HL-60 (cell line): ENCODE data around the gene MINPP1.

Source experiments
- DNase-seq, 2 experiments: peaks; one replicate each; pipeline ENCODE4 v3.0.0-alpha.2; 2010 to 2020; ENCODE audit warnings: low read depth in 1 of 2, low spot score in 1 of 2
- H3K27ac ChIP-seq: fragments of 250-450 bp; sonication (Bioruptor Pico); replicated peaks from 2 replicates; pipeline ENCODE4 v1.5.1; 2020; ENCODE audit warnings: mild to moderate bottlenecking, moderate library complexity
- H3K27me3 ChIP-seq: fragments of 250-450 bp; sonication (Bioruptor Pico); 2 replicates; pipeline ENCODE4 v1.5.1; 2021; ENCODE audit warnings: mild to moderate bottlenecking, moderate library complexity; ENCODE audit not compliant: insufficient read depth, poor library complexity, severe bottlenecking
- H3K4me3 ChIP-seq: replicated peaks from 2 replicates; pipeline ENCODE4 v1.5.1; 2011; ENCODE audit warnings: mild to moderate bottlenecking, control low read depth, low read length; ENCODE audit not compliant: insufficient read depth
- GABPA ChIP-seq: IDR thresholded peaks from 2 replicates; pipeline ENCODE4 v1.6.1; 2012; ENCODE audit warnings: low read depth
- POLR2AphosphoS5 ChIP-seq: IDR thresholded peaks from 2 replicates; pipeline ENCODE4 v1.6.1; 2012; ENCODE audit warnings: low read depth
- SPI1 ChIP-seq: IDR thresholded peaks from 2 replicates; pipeline ENCODE4 v1.6.1; 2012; ENCODE audit warnings: low read depth, mild to moderate bottlenecking, borderline replicate concordance
- TF ChIP-seq, protein P1 (sequence below): IDR thresholded peaks from 2 replicates; pipeline ENCODE4 v1.6.1; 2012; ENCODE audit warnings: low read depth; ENCODE audit not compliant: insufficient replicate concordance
- TF ChIP-seq, protein P2 (sequence below): IDR thresholded peaks from one replicate; pipeline ENCODE4 v1.5.1; 2011; ENCODE audit warnings: low read length, control low read depth, inconsistent platforms; ENCODE audit not compliant: insufficient read depth

Gene MINPP1

DNA sequence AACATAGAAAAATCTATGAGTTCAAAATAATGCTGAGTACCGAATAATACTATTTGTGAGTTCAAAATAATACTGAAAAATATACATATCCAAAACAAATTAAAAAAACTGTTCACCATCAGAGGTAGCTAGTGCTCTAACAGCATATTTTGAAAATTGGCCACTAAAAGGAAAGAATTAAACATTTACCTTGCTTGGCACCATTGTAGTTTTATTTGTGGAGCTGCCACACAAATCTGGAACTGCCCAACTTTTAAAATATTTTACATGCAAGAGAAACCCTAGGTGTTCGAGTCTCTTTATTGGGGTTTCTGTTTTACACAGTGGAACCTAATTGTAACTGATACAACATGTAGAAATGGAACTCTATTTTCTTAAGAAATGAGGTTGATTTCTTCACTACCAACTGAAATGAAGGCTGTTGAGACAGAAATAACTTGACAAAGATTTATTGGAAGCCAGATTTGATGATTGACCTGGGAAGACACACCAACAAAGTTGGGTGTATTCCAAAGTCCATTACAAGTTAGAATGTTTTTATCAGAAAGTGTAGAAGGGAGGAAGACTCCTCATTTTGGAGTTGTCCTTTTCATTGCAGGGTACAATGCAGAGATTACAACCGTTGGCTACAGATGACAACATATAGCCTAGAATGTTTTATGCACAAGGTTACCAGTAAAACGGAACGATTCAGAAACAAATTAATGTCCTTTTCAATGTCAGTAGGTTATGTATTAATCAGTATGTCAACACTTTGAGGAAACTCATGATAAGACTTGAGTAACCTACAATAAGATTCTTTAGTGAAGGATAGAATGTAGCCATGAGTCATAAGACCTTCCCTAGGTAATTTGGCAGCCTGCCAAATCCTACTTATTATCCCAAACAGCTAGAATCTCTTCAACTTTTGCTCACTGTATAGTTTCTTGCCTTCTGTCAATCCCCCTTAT lies 81.1 kb downstream of the MINPP1 start:
- DNase-seq = no peak
- no peak overlapping the region for H3K4me3 ChIP-seq
- no peaks in the 10 kb centered on the region for H3K27me3 ChIP-seq
- no peak overlapping the region for H3K27ac ChIP-seq
- TF ChIP-seq SPI1 (no peak), GABPA (no peak), POLR2AphosphoS5 (no peak)
- TF ChIP-seq, protein P1, sequence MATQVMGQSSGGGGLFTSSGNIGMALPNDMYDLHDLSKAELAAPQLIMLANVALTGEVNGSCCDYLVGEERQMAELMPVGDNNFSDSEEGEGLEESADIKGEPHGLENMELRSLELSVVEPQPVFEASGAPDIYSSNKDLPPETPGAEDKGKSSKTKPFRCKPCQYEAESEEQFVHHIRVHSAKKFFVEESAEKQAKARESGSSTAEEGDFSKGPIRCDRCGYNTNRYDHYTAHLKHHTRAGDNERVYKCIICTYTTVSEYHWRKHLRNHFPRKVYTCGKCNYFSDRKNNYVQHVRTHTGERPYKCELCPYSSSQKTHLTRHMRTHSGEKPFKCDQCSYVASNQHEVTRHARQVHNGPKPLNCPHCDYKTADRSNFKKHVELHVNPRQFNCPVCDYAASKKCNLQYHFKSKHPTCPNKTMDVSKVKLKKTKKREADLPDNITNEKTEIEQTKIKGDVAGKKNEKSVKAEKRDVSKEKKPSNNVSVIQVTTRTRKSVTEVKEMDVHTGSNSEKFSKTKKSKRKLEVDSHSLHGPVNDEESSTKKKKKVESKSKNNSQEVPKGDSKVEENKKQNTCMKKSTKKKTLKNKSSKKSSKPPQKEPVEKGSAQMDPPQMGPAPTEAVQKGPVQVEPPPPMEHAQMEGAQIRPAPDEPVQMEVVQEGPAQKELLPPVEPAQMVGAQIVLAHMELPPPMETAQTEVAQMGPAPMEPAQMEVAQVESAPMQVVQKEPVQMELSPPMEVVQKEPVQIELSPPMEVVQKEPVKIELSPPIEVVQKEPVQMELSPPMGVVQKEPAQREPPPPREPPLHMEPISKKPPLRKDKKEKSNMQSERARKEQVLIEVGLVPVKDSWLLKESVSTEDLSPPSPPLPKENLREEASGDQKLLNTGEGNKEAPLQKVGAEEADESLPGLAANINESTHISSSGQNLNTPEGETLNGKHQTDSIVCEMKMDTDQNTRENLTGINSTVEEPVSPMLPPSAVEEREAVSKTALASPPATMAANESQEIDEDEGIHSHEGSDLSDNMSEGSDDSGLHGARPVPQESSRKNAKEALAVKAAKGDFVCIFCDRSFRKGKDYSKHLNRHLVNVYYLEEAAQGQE = no peak
- TF ChIP-seq, protein P2, sequence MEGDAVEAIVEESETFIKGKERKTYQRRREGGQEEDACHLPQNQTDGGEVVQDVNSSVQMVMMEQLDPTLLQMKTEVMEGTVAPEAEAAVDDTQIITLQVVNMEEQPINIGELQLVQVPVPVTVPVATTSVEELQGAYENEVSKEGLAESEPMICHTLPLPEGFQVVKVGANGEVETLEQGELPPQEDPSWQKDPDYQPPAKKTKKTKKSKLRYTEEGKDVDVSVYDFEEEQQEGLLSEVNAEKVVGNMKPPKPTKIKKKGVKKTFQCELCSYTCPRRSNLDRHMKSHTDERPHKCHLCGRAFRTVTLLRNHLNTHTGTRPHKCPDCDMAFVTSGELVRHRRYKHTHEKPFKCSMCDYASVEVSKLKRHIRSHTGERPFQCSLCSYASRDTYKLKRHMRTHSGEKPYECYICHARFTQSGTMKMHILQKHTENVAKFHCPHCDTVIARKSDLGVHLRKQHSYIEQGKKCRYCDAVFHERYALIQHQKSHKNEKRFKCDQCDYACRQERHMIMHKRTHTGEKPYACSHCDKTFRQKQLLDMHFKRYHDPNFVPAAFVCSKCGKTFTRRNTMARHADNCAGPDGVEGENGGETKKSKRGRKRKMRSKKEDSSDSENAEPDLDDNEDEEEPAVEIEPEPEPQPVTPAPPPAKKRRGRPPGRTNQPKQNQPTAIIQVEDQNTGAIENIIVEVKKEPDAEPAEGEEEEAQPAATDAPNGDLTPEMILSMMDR = no peak

GRCh38 chr10:87589645-87590051 lies 85.0 kb downstream of the MINPP1 start:
- Histone ChIP-seq H3K27me3 (no peaks in the 10 kb centered on the region), H3K27ac (no peak overlapping the region), H3K4me3 (no peak overlapping the region)
- TF ChIP-seq SPI1 = no peak
- TF ChIP-seq, protein P2 = no peak
- DNase-seq = no peak

GRCh38 chr10:87590705-87591588 lies 86.3 kb downstream of the MINPP1 start:
- TF ChIP-seq SPI1 = no peak
- TF ChIP-seq, protein P1 = no peak
- TF ChIP-seq, protein P2 = no peak
- TF ChIP-seq GABPA = no peak
- no peak for TF ChIP-seq POLR2AphosphoS5
- Histone ChIP-seq H3K27ac (no peak overlapping the region), H3K27me3 (no peaks in the 10 kb centered on the region), H3K4me3 (no peak overlapping the region)
- no peak for DNase-seq
